Measurements from ENCODE around the gene TMEM120B.
A peak's percentile ranks its signal among the peaks of the same experiment; 100 is the strongest.

TMEM120B gene

GRCh38 chr12:121799156-121799841 lies 86.7 kb downstream of the TMEM120B start:
- peaks cover 0 to 26% of the 10 kb centered on the region in 2 experiments; a peak in 1 of 3 replicates for H3K36me3 ChIP-seq (ENCODE audit: control insufficient read depth in 2 of 2, insufficient read depth in 1 of 2, low read length in 2 of 2)
- peaks cover 20% of the 10 kb centered on the region for H3K4me1 ChIP-seq (ENCODE audit: control insufficient read depth, insufficient read depth, low read length)
- peak overlapping the region; percentile 100 for H3K27ac ChIP-seq (ENCODE audit: extremely low read depth, low read depth, low read length)
- ChIA-PET POLR2A (interaction anchor here (1.1 to 8.9 kb wide), 3 partner anchors 10 to 89 kb away, joined by 3 to 165 read pairs (median 12); partner anchors contain the start of gene PSMD9), CTCF (interaction anchor here (0.5 to 9.8 kb wide), 6 partner anchors 10 to 105 kb away, joined by 3 to 393 read pairs (median 180); partner anchors contain the start of genes PSMD9 and SETD1B)
- no peaks in the 10 kb centered on the region for H3K9me3 ChIP-seq (ENCODE audit: control insufficient read depth, insufficient read depth, low read depth, low read length)
- H3K4me3 ChIP-seq (ENCODE audit: low read depth, low read length) = peak overlapping the region; percentile 71
- no peak for TF ChIP-seq ZNF280D (tag by site-specific recombination; IDR thresholded peaks at IDR 0.05)
- TF ChIP-seq ZNF513 (tag by site-specific recombination; IDR thresholded peaks at IDR 0.05) = no peak
- TF ChIP-seq TSHZ1 (tag by site-specific recombination; IDR thresholded peaks at IDR 0.05; ENCODE audit: borderline replicate concordance) = peak; percentile 30; the same call in 1 of the 2 replicates
- no peak for TF ChIP-seq ZNF26 (tag by site-specific recombination; IDR thresholded peaks at IDR 0.05)
- TF ChIP-seq HOXA7 (CRISPR knock-in tag; IDR thresholded peaks at IDR 0.05; ENCODE audit: borderline replicate concordance) = no peak
- TF ChIP-seq ZNF341 (tag by site-specific recombination; IDR thresholded peaks at IDR 0.05; ENCODE audit: low read depth) = peak; percentile 15; the same call in 1 of the 2 replicates
- TF ChIP-seq GFI1B (tag by site-specific recombination; IDR thresholded peaks at IDR 0.05) = no peak
- TF ChIP-seq ZNF169 (tag by site-specific recombination; IDR thresholded peaks at IDR 0.05) = no peak
- TF ChIP-seq ZNF544 (tag by site-specific recombination; IDR thresholded peaks at IDR 0.05) = no peak
- peak; percentile 49 for TF ChIP-seq OSR2 (tag by site-specific recombination; IDR thresholded peaks at IDR 0.05)
- peak; percentile 55 for TF ChIP-seq KLF9 (tag by site-specific recombination; IDR thresholded peaks at IDR 0.05; ENCODE audit: low read depth)
- no peak for TF ChIP-seq ZNF776 (tag by site-specific recombination; IDR thresholded peaks at IDR 0.05; ENCODE audit: borderline replicate concordance)
- TF ChIP-seq ZNF580 (tag by site-specific recombination; IDR thresholded peaks at IDR 0.05) = no peak
- no peak for TF ChIP-seq ZNF354C (tag by site-specific recombination; IDR thresholded peaks at IDR 0.05; ENCODE audit: borderline replicate concordance, low read depth)
- peak; percentile 70 for TF ChIP-seq ZNF335 (tag by site-specific recombination; conservative IDR thresholded peaks at IDR 0.05)
- no peak for TF ChIP-seq ZNF571 (tag by site-specific recombination; IDR thresholded peaks at IDR 0.05)
- TF ChIP-seq CTCF (tag by site-specific recombination; IDR thresholded peaks at IDR 0.05) = no peak
- TF ChIP-seq ZNF37A (tag by site-specific recombination; IDR thresholded peaks at IDR 0.05) = no peak
- TF ChIP-seq YY1 (tag by site-specific recombination; IDR thresholded peaks at IDR 0.05) = no peak
- TF ChIP-seq ZNF449 (tag by site-specific recombination; IDR thresholded peaks at IDR 0.05) = peak; percentile 91
- TF ChIP-seq ZBTB44 (tag by site-specific recombination; IDR thresholded peaks at IDR 0.05) = peak; percentile 34; the same call in 1 of the 2 replicates

Data from HEK293 (cell line).